Raji (cell line): Measurements from ENCODE around the gene PSMB1.

Experiments used
- POLR2A ChIP-seq: IDR thresholded peaks from 2 replicates; pipeline ENCODE4 v1.6.1; 2011; ENCODE audit warnings: low read depth, low read length, control low read depth; ENCODE audit not compliant: insufficient read depth

The PSMB1 gene

DNA sequence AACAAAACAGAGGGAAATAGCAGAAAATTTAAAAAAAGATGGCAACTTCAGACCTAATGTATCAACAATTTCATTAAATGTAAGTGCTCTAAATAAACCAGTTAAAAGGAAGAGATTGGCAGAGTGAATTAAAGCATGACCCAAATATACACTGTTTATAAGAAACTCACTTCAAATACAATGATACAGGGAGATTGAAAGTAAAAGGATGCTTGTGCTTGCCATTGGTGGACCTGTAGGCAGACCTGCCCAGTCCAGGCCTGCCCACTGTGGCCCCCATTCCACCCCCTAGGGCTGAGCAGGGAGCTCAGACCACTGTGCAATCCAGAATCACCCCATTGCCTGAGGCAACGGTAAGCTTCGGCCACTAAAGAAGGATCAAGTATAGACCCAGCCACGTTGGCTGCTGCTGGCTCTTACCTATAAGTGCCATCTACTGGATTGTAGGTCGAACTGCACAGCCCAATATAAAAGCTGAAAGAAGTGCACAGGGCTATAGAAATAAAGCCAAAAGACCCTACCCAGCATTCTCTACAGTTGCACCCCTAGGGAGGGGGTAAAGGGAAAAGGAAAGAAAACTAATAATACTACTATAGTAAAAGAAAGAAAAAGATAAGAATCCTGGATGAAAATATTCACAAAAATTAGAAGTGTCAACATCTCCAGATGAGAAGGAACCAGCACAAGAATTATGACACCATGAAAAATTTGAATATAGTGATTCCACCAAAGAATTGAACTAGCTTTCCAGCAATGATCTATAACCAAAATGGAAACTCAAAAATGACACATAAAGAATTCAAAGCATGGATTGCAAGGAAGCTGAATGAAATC, 36.1 kb downstream of the PSMB1 start:
- no peak for TF ChIP-seq POLR2A

DNA sequence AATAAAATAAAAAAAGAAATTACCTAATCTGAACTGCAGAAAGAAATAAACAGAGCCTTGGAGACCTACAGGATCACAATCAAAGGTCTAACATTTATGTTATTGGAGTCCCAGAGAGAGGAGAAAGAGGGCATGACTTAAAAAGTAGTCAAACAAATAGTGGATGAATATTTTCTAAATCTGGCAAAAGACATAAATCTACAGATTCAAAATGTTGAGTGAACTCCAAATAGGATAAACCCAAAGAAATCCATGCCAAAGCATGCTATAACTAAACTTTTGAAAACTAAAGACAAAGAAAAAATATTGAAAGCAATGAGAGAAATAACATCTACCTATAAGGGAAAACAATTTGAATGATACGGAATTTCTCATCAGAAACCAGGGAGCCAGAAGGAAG, 38.2 kb downstream of the PSMB1 start:
- no peak for TF ChIP-seq POLR2A

DNA sequence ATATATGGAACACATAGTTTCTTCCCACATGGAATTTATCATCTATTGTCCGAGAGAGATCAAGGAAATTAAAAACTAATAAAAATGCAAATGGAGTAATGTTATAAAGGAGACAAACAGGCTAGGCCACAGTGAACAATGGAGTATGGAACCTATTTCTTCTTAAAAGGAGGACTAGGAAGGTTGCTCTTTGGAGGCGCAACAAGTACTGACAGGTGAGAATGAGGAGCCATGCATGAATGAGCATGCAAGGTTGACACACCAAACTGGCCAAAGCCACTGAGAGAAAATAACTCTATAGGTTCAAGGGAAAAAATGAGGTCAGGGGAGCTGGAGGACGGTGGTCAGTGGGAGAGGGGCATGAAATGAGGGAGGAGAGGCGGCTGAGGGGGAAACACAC, 40.9 kb downstream of the PSMB1 start:
- no peak for TF ChIP-seq POLR2A

DNA sequence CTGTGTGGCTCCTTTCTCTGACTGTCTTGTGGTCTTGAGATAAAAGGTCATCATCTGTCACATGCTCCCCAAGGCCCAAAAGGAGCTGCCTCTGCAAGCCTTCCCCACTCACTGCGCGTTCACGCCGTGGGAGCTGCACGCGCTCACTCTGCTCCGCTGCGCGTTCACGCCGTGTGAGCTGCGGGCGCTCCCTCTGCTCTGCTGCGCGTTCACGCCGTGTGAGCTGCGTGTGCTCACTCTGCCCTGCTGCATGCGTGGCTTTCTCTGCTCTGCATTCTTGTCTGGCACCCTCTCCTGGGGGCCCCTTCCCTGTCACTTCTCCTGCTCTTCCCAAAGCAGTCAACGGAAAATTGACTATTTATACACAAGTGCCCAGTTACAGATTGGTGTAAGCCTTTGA, 42.5 kb downstream of the PSMB1 start:
- no peak for TF ChIP-seq POLR2A

DNA sequence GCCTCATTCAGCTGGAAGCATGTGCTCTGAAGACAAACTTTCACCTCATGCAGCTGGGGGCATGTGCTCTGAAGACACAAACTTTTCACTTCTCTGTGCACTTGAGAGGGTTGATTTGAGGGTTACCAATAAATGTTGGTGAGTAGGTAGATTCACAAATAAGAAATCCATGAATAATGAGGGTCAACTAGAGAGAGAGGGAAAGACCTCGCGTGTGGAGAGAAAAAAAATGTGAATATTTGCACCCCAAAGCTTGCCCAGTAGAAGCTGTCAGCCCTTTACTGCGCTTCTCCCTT, 43.4 kb downstream of the PSMB1 start:
- TF ChIP-seq POLR2A, result no peak

DNA sequence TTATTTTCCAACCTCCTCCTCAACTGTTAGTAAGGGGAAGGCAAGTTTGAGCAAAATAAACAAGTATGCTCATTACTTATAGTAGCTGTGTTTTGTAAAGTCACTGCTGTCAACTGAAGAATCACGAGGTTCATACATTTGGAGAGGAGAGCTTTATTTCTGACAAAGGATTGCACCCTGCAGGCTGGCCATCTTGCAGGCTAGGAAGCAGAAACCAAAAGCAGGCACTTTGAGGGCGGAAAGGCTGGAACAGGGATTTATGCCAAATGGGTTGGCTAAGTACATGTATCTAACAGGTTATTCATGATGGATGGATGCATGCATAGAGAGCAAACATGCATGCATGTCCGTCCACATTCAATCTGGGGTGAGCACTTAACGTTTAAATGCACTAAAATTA, 46.7 kb downstream of the PSMB1 start:
- no peak for TF ChIP-seq POLR2A

DNA sequence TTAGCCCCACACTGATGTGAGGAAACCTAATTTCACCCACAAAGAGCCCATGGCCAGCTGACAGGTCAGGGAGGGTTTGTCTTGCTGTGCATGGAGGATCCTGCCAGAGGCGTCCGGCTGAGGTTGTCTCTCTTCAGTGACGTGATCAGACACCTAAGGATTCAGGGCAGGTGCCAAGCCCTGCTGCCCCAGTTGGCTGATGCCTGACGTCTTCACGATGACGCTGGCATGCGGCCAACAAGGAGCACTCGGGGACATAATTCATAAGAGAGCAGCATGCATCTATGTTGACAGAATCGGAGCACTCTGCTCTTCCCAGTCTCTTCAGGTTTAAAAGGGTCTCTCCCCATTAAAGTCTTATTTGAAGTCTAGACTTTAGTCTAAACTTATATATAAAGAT, 47.8 kb downstream of the PSMB1 start:
- no peak for TF ChIP-seq POLR2A

DNA sequence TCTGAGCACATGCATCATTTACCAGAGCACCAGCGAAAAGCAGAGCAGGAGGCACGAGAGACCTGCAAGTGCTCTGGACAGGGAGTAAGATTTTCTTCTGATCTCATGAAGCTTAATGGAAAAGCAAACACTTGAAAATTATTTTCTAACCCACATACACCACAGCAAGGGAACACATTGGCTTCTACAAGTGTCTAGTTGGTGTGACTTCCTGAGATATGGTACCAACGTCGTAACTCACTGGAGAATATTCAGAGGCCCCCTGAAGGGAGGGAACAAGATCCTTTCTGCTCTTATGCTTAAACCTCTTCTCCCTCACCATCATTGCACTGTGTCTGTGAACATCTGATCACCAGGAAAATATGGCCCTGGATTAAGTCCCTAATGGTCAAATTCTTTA, 48.6 kb downstream of the PSMB1 start:
- no peak for TF ChIP-seq POLR2A

DNA sequence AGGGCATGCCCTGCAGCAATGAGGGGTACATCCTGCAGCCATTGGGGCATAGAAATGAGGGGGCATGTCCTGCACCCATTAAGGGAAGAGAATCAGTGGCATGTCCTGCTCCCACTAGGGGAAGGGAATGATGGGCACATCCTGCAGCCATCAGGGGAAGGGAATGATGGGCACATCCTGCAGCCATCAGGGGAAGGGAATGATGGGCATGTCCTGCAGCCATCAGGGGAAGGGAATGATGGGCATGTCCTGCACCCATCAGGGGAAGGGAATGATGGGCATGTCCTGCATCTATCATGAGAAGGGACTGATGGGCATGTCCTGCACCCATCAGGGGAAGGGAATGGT, 49.7 kb downstream of the PSMB1 start:
- no peak for TF ChIP-seq POLR2A

DNA sequence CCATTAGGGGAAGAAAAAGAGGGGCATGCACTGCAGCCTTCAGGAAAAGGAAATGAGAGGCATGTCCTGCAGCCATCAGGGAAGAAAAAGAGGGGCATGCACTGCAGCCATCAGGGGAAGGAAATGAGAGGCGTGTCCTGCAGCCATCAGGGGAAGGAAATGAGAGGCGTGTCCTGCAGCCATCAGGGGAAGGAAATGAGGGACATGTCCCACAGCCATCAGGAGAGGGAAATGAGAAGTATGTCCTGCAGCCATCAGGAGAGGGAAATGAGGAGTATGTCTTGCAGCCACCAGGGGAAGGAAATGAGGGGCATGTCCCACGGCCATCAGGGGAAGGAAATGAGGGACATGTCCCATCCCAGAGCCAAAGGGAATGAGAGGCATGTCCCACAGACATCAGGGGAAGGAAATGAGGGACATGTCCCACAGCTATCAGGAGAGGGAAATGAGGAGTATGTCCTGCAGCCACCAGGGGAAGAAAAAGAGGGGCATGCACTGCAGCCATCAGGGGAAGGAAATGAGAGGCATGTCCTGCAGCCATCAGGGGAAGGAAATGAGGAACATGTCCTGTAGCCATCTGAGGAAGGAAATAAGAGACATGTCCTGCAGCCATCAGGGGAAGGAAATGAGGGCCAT, 52.0 kb downstream of the PSMB1 start:
- TF ChIP-seq POLR2A, result no peak

DNA sequence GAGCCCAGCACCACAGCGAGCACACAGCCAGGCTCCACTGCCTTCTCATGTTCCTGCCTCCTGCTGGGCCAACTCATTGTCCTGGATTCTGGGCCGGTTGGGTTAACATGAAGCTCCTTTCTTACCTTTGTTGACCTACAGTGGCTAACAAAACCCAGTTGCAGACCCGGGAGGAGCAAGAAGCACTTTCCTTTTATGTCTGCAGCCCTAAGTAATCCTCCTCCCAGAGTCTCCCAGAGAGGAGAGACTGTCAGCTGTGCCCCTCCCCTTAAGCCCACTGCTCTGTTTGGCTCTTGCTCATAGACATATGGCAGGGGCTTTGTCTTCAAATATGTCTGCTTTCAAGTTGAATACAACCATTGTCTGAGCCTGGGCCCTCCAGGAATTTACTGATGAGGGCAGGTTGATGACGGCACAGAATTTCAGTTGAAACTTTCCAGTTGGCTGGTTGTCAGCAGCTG, 55.2 kb downstream of the PSMB1 start:
- TF ChIP-seq POLR2A, result no peak

DNA sequence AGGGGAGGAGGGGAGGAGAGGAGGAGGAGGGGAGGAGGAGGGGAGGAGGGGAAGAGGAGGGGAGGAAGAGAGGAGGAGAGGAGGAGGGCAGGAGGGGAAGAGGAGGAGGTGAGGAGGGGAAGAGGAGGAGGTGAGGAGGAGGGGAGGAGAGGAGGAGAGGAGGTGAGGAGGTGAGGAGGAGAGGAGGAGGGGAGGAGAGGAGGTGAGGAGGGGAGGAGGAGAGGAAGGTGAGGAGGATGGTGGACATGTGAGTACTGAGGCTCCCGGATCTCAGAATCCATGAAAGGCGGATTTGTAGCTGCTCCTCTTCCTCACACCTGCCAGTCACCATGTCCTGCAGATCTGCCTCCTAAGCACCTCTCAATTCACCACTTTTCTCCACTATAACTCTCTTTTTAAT, 59.8 kb downstream of the PSMB1 start:
- no peak for TF ChIP-seq POLR2A

DNA sequence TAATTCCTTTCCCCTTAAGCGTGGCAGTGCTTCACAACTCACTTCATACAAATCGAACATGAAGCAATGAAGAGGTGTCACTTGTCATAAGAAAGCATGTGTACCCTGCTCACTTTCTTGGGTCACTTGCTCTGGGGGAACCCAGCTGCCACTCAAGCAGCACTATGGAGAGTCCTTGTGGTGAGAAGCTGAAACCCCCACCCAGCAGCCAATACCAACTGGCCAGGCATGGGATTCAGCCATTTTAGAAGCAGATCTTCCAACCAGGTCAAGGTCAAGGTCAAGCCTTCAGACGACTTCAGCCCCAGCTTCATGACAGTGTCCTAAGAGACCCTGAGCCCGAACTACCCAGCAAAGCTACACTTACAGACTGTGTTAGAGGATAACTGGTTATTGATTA, 62.8 kb downstream of the PSMB1 start:
- TF ChIP-seq POLR2A, result no peak

DNA sequence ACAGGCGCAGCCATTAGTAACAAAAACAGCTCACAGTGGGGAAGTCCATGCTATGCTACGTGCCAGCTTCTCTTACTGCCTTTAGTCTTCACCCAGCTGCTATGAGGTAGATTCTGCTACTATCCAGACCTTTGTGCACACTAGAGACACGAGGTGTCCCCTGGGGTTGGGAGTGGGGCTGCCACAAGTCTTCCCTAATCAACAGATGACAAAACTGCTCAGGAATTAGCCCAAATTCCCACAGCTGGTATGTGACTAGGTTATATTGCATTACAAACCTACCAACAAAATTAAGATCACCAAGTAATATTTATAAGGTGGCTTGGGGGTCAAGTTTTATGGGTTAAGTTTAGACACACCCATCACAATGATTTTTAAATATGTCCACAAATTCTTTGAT, 63.3 kb downstream of the PSMB1 start:
- TF ChIP-seq POLR2A, result no peak

DNA sequence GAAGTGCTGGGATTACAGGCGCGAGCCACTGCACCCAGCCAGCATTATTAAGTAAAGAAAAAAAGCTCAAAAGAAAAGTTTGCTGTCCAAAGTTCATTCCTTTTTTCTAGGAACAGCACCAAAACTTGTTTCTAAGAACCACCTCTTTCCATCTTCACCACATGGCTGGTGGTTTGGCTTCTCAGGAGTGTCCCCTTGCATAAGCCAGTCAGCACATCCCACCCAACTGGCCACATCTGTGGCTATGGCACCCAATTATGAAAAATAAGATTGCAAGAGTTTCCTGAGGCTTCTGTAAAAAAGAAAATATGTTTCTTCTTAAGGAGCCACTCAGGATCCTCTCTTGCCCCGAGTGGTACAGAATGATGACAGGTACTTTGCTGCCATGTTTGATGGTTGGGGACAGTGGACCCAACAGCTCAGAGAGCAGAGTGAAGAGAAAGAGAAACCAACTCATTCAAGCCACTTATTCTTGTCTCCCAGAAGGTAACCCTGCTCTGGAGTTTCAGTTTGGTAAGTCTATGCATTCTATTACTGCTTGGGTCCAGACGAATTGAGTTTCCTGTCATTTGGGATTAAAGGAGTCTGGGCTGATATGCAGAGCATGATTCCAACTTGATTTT, 65.3 kb downstream of the PSMB1 start:
- TF ChIP-seq POLR2A, result no peak

DNA sequence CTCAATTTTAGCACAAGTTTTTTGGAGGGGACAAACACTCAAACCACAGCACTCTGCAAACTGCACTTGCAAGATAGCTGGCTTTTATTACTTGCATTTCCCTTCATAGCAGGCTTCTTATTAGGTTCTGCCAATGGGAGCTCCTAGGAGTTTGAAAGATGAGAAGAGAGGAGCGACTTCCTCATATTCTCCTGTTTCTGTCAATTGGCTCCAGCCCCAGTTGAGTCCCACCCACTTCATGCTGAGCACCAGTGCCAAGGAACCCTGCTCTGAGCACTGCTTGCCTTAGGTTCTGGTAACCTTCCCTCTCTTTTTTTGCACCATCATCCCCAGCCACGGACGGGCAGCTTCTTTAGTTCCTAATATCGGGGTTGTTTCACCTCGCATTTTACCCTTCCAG, 67.9 kb downstream of the PSMB1 start:
- no peak for TF ChIP-seq POLR2A
